H9 (cell line): ENCODE data around the gene ANKDD1A. TPM values are rescaled to one million over a fixed set of nuclear protein-coding genes. Genes with fewer than 3 reads are reported as not detected.

Experiments
- DNase-seq: peaks from one replicate; pipeline ENCODE4 v3.0.0-alpha.2; 2017
- H2AFZ ChIP-seq: one replicate; pipeline ENCODE4 v1.6.1; 2013; ENCODE audit warnings: mild to moderate bottlenecking, low read length, control low read depth, moderate library complexity
- H2AK5ac ChIP-seq: 2 replicates; pipeline ENCODE4 v1.6.1; 2013; ENCODE audit warnings: low read length, control low read depth, mixed read lengths; ENCODE audit not compliant: insufficient read length
- H2BK120ac ChIP-seq: one replicate; pipeline ENCODE4 v1.6.1; 2013; ENCODE audit warnings: low read depth, mild to moderate bottlenecking, low read length, control low read depth, inconsistent platforms; ENCODE audit not compliant: poor library complexity, severe bottlenecking
- H2BK12ac ChIP-seq: 2 replicates; pipeline ENCODE4 v1.6.1; 2013; ENCODE audit warnings: low read length, control low read depth, mixed read lengths, low read depth; ENCODE audit not compliant: insufficient read length
- H2BK15ac ChIP-seq: 2 replicates; pipeline ENCODE4 v1.6.1; 2013; ENCODE audit warnings: low read depth, low read length, control low read depth
- H2BK20ac ChIP-seq: one replicate; pipeline ENCODE4 v1.6.1; 2013; ENCODE audit warnings: low read depth, mild to moderate bottlenecking, low read length, control low read depth, inconsistent platforms; ENCODE audit not compliant: poor library complexity, severe bottlenecking
- H2BK5ac ChIP-seq: 2 replicates; pipeline ENCODE4 v1.6.1; 2013; ENCODE audit warnings: low read length, control low read depth, mixed read lengths; ENCODE audit not compliant: insufficient read length
- H3K14ac ChIP-seq: 2 replicates; pipeline ENCODE4 v1.6.1; 2013; ENCODE audit warnings: low read length, control low read depth; ENCODE audit not compliant: insufficient read depth
- H3K18ac ChIP-seq: 2 replicates; pipeline ENCODE4 v1.6.1; 2013; ENCODE audit warnings: low read depth, mild to moderate bottlenecking, mixed read lengths, low read length, control low read depth; ENCODE audit not compliant: insufficient read length
- H3K23ac ChIP-seq: 2 replicates; pipeline ENCODE4 v1.6.1; 2013; ENCODE audit warnings: low read length, control low read depth, mixed read lengths, low read depth; ENCODE audit not compliant: insufficient read length
- H3K23me2 ChIP-seq: 2 replicates; pipeline ENCODE4 v1.6.1; 2013; ENCODE audit warnings: low read depth, mild to moderate bottlenecking, mixed read lengths, low read length, control low read depth; ENCODE audit not compliant: insufficient read length, poor library complexity, severe bottlenecking
- H3K27ac ChIP-seq: 2 replicates; pipeline ENCODE4 v1.5.1; 2013; ENCODE audit warnings: low read length, control low read depth, mixed read lengths, low read depth; ENCODE audit not compliant: insufficient read length
- H3K27me3 ChIP-seq: 2 replicates; pipeline ENCODE4 v1.6.1; 2013; ENCODE audit warnings: low read length, control low read depth, inconsistent platforms; ENCODE audit not compliant: insufficient read depth
- H3K4ac ChIP-seq: 2 replicates; pipeline ENCODE4 v1.6.1; 2013; ENCODE audit warnings: low read depth, mild to moderate bottlenecking, control low read depth, inconsistent platforms, low read length, moderate library complexity
- H3K4me1 ChIP-seq: 2 replicates; pipeline ENCODE4 v1.6.1; 2013; ENCODE audit warnings: low read length, control low read depth, inconsistent platforms; ENCODE audit not compliant: insufficient read depth
- H3K4me2 ChIP-seq: 2 replicates; pipeline ENCODE4 v1.6.1; 2013; ENCODE audit warnings: low read length, control low read depth, mixed read lengths; ENCODE audit not compliant: insufficient read length, insufficient read depth
- H3K56ac ChIP-seq: 2 replicates; pipeline ENCODE4 v1.6.1; 2013; ENCODE audit warnings: low read depth, mild to moderate bottlenecking, mixed read lengths, low read length, control low read depth; ENCODE audit not compliant: insufficient read length
- H3K79me1 ChIP-seq: 2 replicates; pipeline ENCODE4 v1.6.1; 2013; ENCODE audit warnings: low read depth, mild to moderate bottlenecking, moderate library complexity, low read length, control low read depth, inconsistent platforms; ENCODE audit not compliant: insufficient read depth, poor library complexity, severe bottlenecking
- H3K79me2 ChIP-seq: 2 replicates; pipeline ENCODE4 v1.6.1; 2013; ENCODE audit warnings: low read length, control low read depth, inconsistent platforms; ENCODE audit not compliant: insufficient read depth
- H3K9ac ChIP-seq: 2 replicates; pipeline ENCODE4 v1.6.1; 2013; ENCODE audit warnings: low read length, control low read depth, mixed read lengths; ENCODE audit not compliant: insufficient read length; ENCODE audit errors: extremely low read depth
- H3K9me3 ChIP-seq: one replicate; pipeline ENCODE4 v1.6.1; 2013; ENCODE audit warnings: low read depth, low read length, inconsistent platforms; ENCODE audit not compliant: control insufficient read depth
- H3T11ph ChIP-seq: one replicate; pipeline ENCODE4 v1.6.1; 2013; ENCODE audit warnings: mild to moderate bottlenecking, low read length, control low read depth, inconsistent platforms
- H4K20me1 ChIP-seq: one replicate; pipeline ENCODE4 v1.6.1; 2013; ENCODE audit not compliant: control insufficient read depth, insufficient read length, insufficient read depth
- H4K5ac ChIP-seq: 2 replicates; pipeline ENCODE4 v1.6.1; 2013; ENCODE audit warnings: low read depth, mild to moderate bottlenecking, mixed read lengths, low read length, control low read depth; ENCODE audit not compliant: insufficient read length
- H4K8ac ChIP-seq: replicated peaks from 2 replicates; pipeline ENCODE4 v1.6.1; 2013; ENCODE audit warnings: low read length, control low read depth, mixed read lengths, low read depth; ENCODE audit not compliant: insufficient read length
- H4K91ac ChIP-seq: 2 replicates; pipeline ENCODE4 v1.6.1; 2013; ENCODE audit warnings: low read depth, mild to moderate bottlenecking, moderate library complexity, mixed read lengths, low read length, control low read depth; ENCODE audit not compliant: insufficient read length
- H3K27ac Mint-ChIP-seq, 3 experiments: 2 replicates in 2 of 3; 3 replicates in 1 of 3; pipeline ENCODE4 v1.8.0; 2020 to 2021; ENCODE audit warnings: mixed read lengths in 3 of 3, mild to moderate bottlenecking in 1 of 3, moderate library complexity in 1 of 3
- H3K27me3 Mint-ChIP-seq: 2 replicates; pipeline ENCODE4 v1.8.0; 2021; ENCODE audit warnings: low read depth, mild to moderate bottlenecking, moderate library complexity, mixed read lengths
- H3K36me3 Mint-ChIP-seq, 3 experiments: 2 replicates in 2 of 3; 3 replicates in 1 of 3; pipeline ENCODE4 v1.8.0; 2020 to 2021; ENCODE audit warnings: low read depth in 3 of 3, mixed read lengths in 3 of 3; ENCODE audit not compliant: insufficient read depth in 1 of 3
- H3K4me1 Mint-ChIP-seq, 2 experiments: 2 replicates each; pipeline ENCODE4 v1.8.0; 2020; ENCODE audit warnings: mixed read lengths in 2 of 2
- H3K4me3 Mint-ChIP-seq, 2 experiments: 2 replicates in 1 of 2; 3 replicates in 1 of 2; pipeline ENCODE4 v1.8.0; 2020 to 2021; ENCODE audit warnings: mild to moderate bottlenecking in 2 of 2, mixed read lengths in 2 of 2, moderate library complexity in 1 of 2
- H3K9me3 Mint-ChIP-seq, 2 experiments: 2 replicates in 1 of 2; 3 replicates in 1 of 2; pipeline ENCODE4 v1.8.0; 2020; ENCODE audit warnings: mild to moderate bottlenecking in 2 of 2, mixed read lengths in 2 of 2, moderate library complexity in 1 of 2
- WGBS: extraction: QIAGEN DNeasy Blood & Tissue Kit; methylation state at CpG from one replicate; pipeline ENCODE4 v1.1.7; 2013; ENCODE audit warnings: missing lambda C conversion rate, low lambda C conversion rate, mixed read lengths; ENCODE audit not compliant: insufficient read length; ENCODE audit errors: extremely low coverage; 5-methylcytosine and 5-hydroxymethylcytosine counted together
- total RNA-seq: library from RNA; stranded (reverse); gene quantifications from 2 replicates; pipeline ENCODE4 v1.2.1, GENCODE V29; 2021
- TF ChIP-seq, protein P1 (sequence below): fragments of 200-600 bp; sonication (generic); conservative IDR thresholded peaks from 3 replicates; pipeline ENCODE4 v1.8.0; 2021; ENCODE audit warnings: antibody characterized with exemption, mild to moderate bottlenecking

The ANKDD1A gene
- total RNA-seq, 1 experiment from 2014 or later = 3.7 TPM

DNA sequence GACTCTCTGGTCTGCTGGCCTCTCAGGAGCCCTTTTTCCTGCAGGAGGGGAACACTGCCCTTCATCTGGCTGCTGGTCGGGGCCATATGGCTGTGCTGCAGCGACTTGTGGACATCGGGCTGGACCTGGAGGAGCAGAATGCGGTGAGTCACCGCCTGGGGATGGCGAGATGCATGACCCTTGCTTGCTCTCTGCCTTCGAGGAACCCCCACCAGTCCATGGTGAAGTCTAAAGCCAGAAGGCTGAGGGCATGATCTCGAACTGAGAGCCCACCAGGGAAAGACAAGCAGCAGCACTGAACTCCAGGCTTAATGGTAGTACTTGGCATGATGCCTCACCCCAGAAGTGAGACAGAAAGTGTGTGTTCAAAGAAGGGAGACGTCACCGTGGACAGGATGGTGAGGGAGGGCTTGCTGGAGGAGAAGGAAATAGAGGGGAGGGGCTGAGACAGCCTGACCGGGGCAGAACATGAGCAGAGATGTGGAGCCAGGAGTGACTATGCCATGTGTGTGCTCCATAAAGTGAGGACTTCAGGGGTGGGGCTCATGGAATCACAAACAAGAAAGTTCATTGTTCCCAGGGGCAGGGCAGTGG lies 19.2 kb downstream of the ANKDD1A start:
- Histone ChIP-seq H3K4ac (no peak overlapping the region), H4K8ac (no peak overlapping the region), H3K23me2 (no peaks in the 10 kb centered on the region), H3K79me1 (no peaks in the 10 kb centered on the region), H2BK12ac (no peak overlapping the region), H3T11ph (no peak overlapping the region), H2BK15ac (no peak overlapping the region), H4K5ac (no peak overlapping the region), H2AK5ac (no peak overlapping the region), H3K9ac (no peak overlapping the region), H3K9me3 (no peaks in the 10 kb centered on the region), H3K4me1 (no peaks in the 10 kb centered on the region), H4K20me1 (no peaks in the 10 kb centered on the region), H3K27ac (no peak overlapping the region), H3K79me2 (no peaks in the 10 kb centered on the region), H3K56ac (no peak overlapping the region), H2BK5ac (no peak overlapping the region), H3K18ac (no peak overlapping the region), H2BK20ac (no peak overlapping the region), H4K91ac (no peak overlapping the region), H3K4me2 (no peak overlapping the region), H3K27me3 (no peaks in the 10 kb centered on the region), H2BK120ac (no peak overlapping the region), H3K23ac (no peak overlapping the region), H2AFZ (no peak overlapping the region), H3K14ac (no peak overlapping the region)
- Mint-ChIP-seq H3K36me3 (peaks cover 5 to 11% (median 10%) of the 10 kb centered on the region in 3 experiments; a peak in 6 of 7 replicates), H3K9me3 (no peaks in the 10 kb centered on the region), H3K4me3 (no peak overlapping the region), H3K27ac (peak overlapping the region in 2 of 3 experiments; percentile 44 to 54; a peak in 3 of 7 replicates), H3K27me3 (no peaks in the 10 kb centered on the region), H3K4me1 (peaks cover 0 to 3% of the 10 kb centered on the region in 2 experiments; a peak in 2 of 4 replicates)
- no peak for DNase-seq
- TF ChIP-seq, protein P1, sequence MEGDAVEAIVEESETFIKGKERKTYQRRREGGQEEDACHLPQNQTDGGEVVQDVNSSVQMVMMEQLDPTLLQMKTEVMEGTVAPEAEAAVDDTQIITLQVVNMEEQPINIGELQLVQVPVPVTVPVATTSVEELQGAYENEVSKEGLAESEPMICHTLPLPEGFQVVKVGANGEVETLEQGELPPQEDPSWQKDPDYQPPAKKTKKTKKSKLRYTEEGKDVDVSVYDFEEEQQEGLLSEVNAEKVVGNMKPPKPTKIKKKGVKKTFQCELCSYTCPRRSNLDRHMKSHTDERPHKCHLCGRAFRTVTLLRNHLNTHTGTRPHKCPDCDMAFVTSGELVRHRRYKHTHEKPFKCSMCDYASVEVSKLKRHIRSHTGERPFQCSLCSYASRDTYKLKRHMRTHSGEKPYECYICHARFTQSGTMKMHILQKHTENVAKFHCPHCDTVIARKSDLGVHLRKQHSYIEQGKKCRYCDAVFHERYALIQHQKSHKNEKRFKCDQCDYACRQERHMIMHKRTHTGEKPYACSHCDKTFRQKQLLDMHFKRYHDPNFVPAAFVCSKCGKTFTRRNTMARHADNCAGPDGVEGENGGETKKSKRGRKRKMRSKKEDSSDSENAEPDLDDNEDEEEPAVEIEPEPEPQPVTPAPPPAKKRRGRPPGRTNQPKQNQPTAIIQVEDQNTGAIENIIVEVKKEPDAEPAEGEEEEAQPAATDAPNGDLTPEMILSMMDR = no peak
- no CpG with 5 or more reads among the region's 11 CpGs for WGBS
